Retinal pigment epithelial cell (primary cell): ENCODE data around the gene CCDC13.

ENCODE experiments used
- DNase-seq: peaks from one replicate; pipeline ENCODE4 v3.0.0-alpha.2; 2010; ENCODE audit warnings: low read depth
- H3K4me3 ChIP-seq: 2 replicates; pipeline ENCODE4 v1.5.1; 2011; ENCODE audit warnings: mild to moderate bottlenecking, low read length, control low read depth, moderate library complexity
- CTCF ChIP-seq: conservative IDR thresholded peaks from 2 replicates; pipeline ENCODE4 v1.5.1; 2011; ENCODE audit warnings: low read depth, low read length, control low read depth, inconsistent platforms

Gene CCDC13

GRCh38 chr3:42773409-42773751 lies 327 bp upstream of the CCDC13 start:
- no peak for DNase-seq
- TF ChIP-seq CTCF = no peak
- peak overlapping the region; percentile 65 for H3K4me3 ChIP-seq

- H3K4me3 ChIP-seq = no peak overlapping the region
- DNase-seq = no peak
- no peak for TF ChIP-seq CTCF
Measured at GRCh38 chr3:42771271-42771670, 1.8 kb downstream of the CCDC13 start.

- no peak for TF ChIP-seq CTCF
- DNase-seq = no peak
- no peak overlapping the region for H3K4me3 ChIP-seq
Measured at GRCh38 chr3:42769477-42770131, 3.4 kb downstream of the CCDC13 start.

- H3K4me3 ChIP-seq = no peak overlapping the region
- no peak for TF ChIP-seq CTCF
- DNase-seq = no peak
Measured at GRCh38 chr3:42764561-42765295, 8.3 kb downstream of the CCDC13 start.

- no peak for TF ChIP-seq CTCF
- DNase-seq = no peak
- no peak overlapping the region for H3K4me3 ChIP-seq
Measured at GRCh38 chr3:42764115-42764514, 8.9 kb downstream of the CCDC13 start.

GRCh38 chr3:42763021-42763420 lies 10.0 kb downstream of the CCDC13 start:
- no peak overlapping the region for H3K4me3 ChIP-seq
- no peak for TF ChIP-seq CTCF
- peak; percentile 50 for DNase-seq
